GM18907 (cell line): ENCODE data around the gene EPB41L4A.

Experiments used
- ATAC-seq: cut with Tn5 transposase; IDR thresholded peaks from one replicate; pipeline ENCODE4 v1.9.1; 2021; ENCODE audit warnings: mild to moderate bottlenecking, moderate library complexity; ENCODE audit not compliant: unreplicated experiment

Gene EPB41L4A

GRCh38 chr5:112165897-112166737 lies 253.0 kb downstream of the EPB41L4A start:
- no peak for ATAC-seq

GRCh38 chr5:112165399-112165798 lies 253.7 kb downstream of the EPB41L4A start:
- ATAC-seq: no peak

- ATAC-seq: no peak
Measured at GRCh38 chr5:112163435-112163834, 255.6 kb downstream of the EPB41L4A start.

GRCh38 chr5:112161392-112161748 lies 257.7 kb downstream of the EPB41L4A start:
- ATAC-seq: no peak

GRCh38 chr5:112160652-112161391 lies 258.3 kb downstream of the EPB41L4A start:
- ATAC-seq: peak; percentile 98

GRCh38 chr5:112159435-112159834 lies 259.6 kb downstream of the EPB41L4A start:
- no peak for ATAC-seq

GRCh38 chr5:112156211-112156610 lies 262.9 kb downstream of the EPB41L4A start:
- ATAC-seq: no peak

GRCh38 chr5:112154940-112155686 lies 264.0 kb downstream of the EPB41L4A start:
- ATAC-seq: no peak

- ATAC-seq: no peak
Measured at GRCh38 chr5:112149727-112150126, 269.4 kb downstream of the EPB41L4A start.

- ATAC-seq: peak; percentile 85
Measured at GRCh38 chr5:112146323-112147226, 272.5 kb downstream of the EPB41L4A start.

- no peak for ATAC-seq
Measured at GRCh38 chr5:112143690-112144089, 275.4 kb downstream of the EPB41L4A start.

- ATAC-seq: peak; percentile 31
Measured at GRCh38 chr5:112142769-112143270, 276.3 kb downstream of the EPB41L4A start.

GRCh38 chr5:112141582-112141981 lies 277.5 kb downstream of the EPB41L4A start:
- no peak for ATAC-seq

- no peak for ATAC-seq
Measured at GRCh38 chr5:112138526-112138925, 280.6 kb downstream of the EPB41L4A start.

GRCh38 chr5:112136773-112137172 lies 282.3 kb downstream of the EPB41L4A start:
- no peak for ATAC-seq

- ATAC-seq: no peak
Measured at GRCh38 chr5:112127861-112128260, 291.2 kb downstream of the EPB41L4A start.

- no peak for ATAC-seq
Measured at GRCh38 chr5:112126982-112127381, 292.1 kb downstream of the EPB41L4A start.

GRCh38 chr5:112125903-112126302 lies 293.2 kb downstream of the EPB41L4A start:
- ATAC-seq: no peak

- no peak for ATAC-seq
Measured at GRCh38 chr5:112124788-112125187, 294.3 kb downstream of the EPB41L4A start.

- no peak for ATAC-seq
Measured at GRCh38 chr5:112123086-112123485, 296.0 kb downstream of the EPB41L4A start.
